HG03139 (cell line): ENCODE results near the gene SGCE.

Experiments
- ATAC-seq: cut with Tn5 transposase; IDR thresholded peaks from one replicate; pipeline ENCODE4 v1.9.1; 2021; ENCODE audit not compliant: unreplicated experiment

SGCE gene

DNA sequence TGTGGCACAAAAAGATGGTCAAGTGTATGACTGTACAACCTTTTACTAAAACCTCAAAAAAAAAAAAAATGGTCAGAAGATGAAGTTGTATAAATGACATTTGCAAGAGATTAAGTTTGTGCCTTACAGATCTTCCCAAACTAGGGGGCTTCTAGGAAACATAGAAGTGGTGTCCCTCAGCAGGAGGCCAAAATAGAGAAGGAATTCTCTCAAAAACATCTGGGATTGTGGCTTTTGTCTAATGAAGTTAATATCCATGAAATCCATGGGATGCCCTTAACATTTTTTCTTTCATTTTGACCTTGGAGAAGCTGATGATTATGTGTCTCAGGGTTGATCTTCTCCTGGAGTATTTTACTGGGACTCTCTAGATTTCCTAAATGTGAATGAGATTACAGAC lies 84.1 kb downstream of the SGCE start:
- ATAC-seq: no peak

- ATAC-seq: no peak
Observed at GRCh38 chr7:94567396-94567795, 88.5 kb downstream of the SGCE start.

DNA sequence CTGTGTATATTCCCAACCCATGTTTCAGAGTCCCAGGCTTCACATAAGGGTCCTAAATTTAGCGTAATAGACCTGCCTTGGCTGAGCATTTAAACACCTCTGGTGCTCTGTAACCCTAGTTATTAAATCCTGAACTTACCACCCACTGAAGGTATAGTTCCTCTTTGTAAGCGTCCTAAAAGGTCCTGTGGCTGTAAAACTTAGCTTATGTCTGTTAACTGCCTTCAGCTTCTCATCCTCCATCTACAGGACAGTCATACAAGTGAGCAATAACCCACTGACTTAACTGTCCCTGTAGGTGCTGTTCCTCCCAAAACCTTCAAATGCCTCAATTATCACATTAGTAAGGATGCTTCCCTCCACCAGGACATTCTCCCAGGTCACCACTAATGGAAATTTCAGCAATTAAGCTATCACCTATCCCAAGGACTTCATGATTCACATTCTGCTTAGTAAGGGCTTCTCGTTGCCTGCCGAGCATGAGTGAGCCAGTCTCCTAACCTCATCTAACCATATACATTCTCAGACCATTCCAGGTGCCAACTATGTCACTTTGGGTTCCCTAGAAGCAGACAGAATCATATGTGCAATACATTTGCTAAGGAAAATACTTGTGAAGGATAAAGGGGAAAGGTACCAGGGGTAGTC lies 90.6 kb downstream of the SGCE start:
- no peak for ATAC-seq

DNA sequence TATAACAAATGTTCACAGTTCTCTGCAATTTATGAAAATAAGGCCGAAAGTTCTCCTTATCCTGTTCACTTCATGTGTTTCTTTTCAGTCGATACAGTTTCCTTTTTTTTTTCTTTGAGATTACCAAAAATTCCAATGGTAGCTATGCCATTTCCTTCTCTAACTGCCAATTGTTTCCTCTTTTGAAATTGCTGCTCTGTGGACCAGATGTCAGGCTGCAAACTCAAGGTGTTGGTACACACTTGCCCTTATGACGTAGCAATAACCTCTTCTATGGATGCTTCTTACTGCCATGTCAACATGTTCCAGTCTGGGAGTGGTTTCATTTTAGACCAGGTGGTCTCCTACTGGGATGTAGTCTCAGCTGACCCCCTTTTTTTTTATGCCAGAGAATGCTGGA lies 93.4 kb downstream of the SGCE start:
- no peak for ATAC-seq

DNA sequence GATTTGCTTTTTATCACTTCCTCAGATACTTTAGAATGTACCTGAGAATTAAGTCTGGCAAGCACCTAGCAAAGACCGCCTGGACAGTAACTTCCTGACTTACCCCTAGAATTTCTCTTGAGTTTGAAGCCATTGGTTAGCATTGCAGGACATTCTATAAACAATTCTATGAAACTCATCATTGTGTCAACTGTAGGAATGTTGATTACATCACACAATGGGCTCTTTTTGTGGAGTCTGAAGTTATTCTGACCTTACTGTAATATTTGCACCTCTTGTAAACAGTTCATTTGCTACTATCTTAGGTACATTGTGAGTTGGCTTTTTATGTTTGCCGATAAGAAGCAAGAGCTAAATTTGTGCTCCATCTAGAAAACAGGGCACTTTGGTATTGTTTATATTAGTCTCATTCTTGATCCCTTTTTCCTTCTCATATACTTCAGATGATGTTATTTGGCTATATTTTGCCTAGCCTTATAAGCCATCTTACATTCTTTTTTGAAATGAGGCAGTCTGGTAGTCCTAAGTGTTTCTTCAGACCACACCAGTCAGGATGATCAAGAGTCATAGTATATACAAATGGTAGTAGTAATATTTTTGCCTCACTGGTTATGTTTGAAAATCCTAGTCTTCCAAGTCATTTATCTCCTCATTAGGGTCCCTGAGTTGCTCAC lies 94.0 kb downstream of the SGCE start:
- ATAC-seq: no peak

GRCh38 chr7:94559972-94560371 lies 96.0 kb downstream of the SGCE start:
- ATAC-seq: no peak

DNA sequence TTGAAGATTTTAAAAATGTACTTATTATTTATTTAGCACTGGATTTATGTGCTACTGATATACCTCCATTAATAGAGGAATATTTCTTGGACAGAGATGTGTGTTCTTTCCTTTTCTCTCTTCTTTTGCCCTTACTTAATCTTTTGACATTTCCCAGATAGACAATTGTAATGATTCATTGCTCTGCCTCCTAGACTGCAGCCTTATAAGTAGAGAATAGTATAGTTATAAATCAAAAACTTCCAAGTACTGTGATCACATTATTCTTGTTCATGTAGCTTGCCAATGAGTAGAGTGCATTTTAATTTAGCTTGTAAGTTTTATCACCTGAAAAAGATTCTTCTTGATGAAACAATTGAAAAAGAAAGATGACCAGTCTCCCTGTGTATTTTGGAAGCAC lies 98.7 kb downstream of the SGCE start:
- ATAC-seq: no peak

- no peak for ATAC-seq
Observed at GRCh38 chr7:94556028-94556427, 99.9 kb downstream of the SGCE start.

- ATAC-seq: no peak
Observed at GRCh38 chr7:94547126-94547525, 108.8 kb downstream of the SGCE start.

DNA sequence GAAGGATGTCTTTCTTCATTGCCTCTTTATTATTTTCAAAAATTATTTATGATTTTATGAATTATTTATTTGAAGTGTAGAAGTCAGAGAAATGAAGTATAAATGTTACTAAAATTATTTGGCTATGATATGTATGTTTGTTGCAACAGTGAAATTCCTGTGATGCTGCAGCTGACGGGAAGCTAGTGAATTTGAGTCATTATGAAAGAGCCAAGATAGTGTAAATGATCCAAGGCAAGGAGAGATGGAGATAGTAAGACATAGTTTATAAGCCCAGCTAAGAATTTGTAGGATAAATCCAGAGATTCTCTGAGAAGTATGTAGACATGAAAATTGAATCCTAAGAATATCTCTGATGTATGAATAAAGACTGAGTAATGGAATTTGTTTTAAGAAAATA lies 115.5 kb downstream of the SGCE start:
- ATAC-seq: no peak
